Measurements from ENCODE around the gene HOPX.
"Not testable (repeated sequence)": the region's sequence is repeated elsewhere in the genome, so short reads cannot be mapped to it uniquely, and the experiment has no call there.

Gene HOPX

GRCh38 chr4:56654238-56654632, 26.9 kb downstream of the HOPX start:
- no peak for DNase-seq (ENCODE audit: low read depth)

GRCh38 chr4:56653461-56654237, 27.4 kb downstream of the HOPX start:
- DNase-seq (ENCODE audit: low read depth), result no peak

GRCh38 chr4:56652196-56652595, 28.9 kb downstream of the HOPX start:
- DNase-seq (ENCODE audit: low read depth), result no peak

- DNase-seq (ENCODE audit: low read depth), result no peak
Observed at GRCh38 chr4:56651056-56651350, 30.1 kb downstream of the HOPX start.

GRCh38 chr4:56650262-56651055, 30.6 kb downstream of the HOPX start:
- DNase-seq (ENCODE audit: low read depth), result no peak

- no peak for DNase-seq (ENCODE audit: low read depth)
Observed at GRCh38 chr4:56649445-56650261, 31.4 kb downstream of the HOPX start.

- DNase-seq (ENCODE audit: low read depth), result no peak
Observed at GRCh38 chr4:56648824-56649151, 32.3 kb downstream of the HOPX start.

GRCh38 chr4:56648021-56648823, 32.9 kb downstream of the HOPX start:
- no peak for DNase-seq (ENCODE audit: low read depth)

- DNase-seq (ENCODE audit: low read depth), result no peak
Observed at GRCh38 chr4:56646341-56646740, 34.8 kb downstream of the HOPX start.

- no peak for DNase-seq (ENCODE audit: low read depth)
Observed at GRCh38 chr4:56643596-56643995, 37.5 kb downstream of the HOPX start.

- no peak for DNase-seq (ENCODE audit: low read depth)
Observed at GRCh38 chr4:56641494-56642051, 39.5 kb downstream of the HOPX start.

GRCh38 chr4:56640621-56641493, 40.2 kb downstream of the HOPX start:
- no peak for DNase-seq (ENCODE audit: low read depth)

GRCh38 chr4:56637791-56638190, 43.3 kb downstream of the HOPX start:
- DNase-seq (ENCODE audit: low read depth), result no peak

- no peak for DNase-seq (ENCODE audit: low read depth)
Observed at GRCh38 chr4:56637154-56637553, 43.9 kb downstream of the HOPX start.

- not testable (repeated sequence) for DNase-seq (ENCODE audit: low read depth)
Observed at GRCh38 chr4:56634954-56635353, 46.1 kb downstream of the HOPX start.

- no peak for DNase-seq (ENCODE audit: low read depth)
Observed at GRCh38 chr4:56633486-56633885, 47.6 kb downstream of the HOPX start.

- DNase-seq (ENCODE audit: low read depth), result no peak
Observed at GRCh38 chr4:56630876-56631666, 50.0 kb downstream of the HOPX start.

- no peak for DNase-seq (ENCODE audit: low read depth)
Observed at GRCh38 chr4:56628592-56628991, 52.5 kb downstream of the HOPX start.

- DNase-seq (ENCODE audit: low read depth), result no peak
Observed at GRCh38 chr4:56627985-56628384, 53.1 kb downstream of the HOPX start.

GRCh38 chr4:56627375-56627774, 53.7 kb downstream of the HOPX start:
- DNase-seq (ENCODE audit: low read depth), result no peak
